Lung microvascular endothelial cell (primary cell): ENCODE results near the gene SYCP3. TPM values are rescaled to one million over a fixed set of nuclear protein-coding genes. Genes with fewer than 3 reads are reported as not detected.
"Not testable (repeated sequence)": the region's sequence is repeated elsewhere in the genome, so short reads cannot be mapped to it uniquely, and the experiment has no call there.

Experiments used
- DNase-seq, 2 donors: peaks; one replicate each; pipeline versions ENCODE4 v3.0.0 to v3.0.0-alpha.2; 2010; ENCODE audit warnings: low read depth in 2 of 2
- total RNA-seq: library from RNA; depleted of rRNA; stranded (reverse); fragments of >200 nt; gene quantifications from 2 replicates; pipeline ENCODE4 v1.2.1, GENCODE V29; 2014

The SYCP3 gene
- total RNA-seq, 1 donor from 2014 or later = under 0.01 TPM

- DNase-seq = no peak
Observed at GRCh38 chr12:101713930-101714329, 25.3 kb downstream of the SYCP3 start.

GRCh38 chr12:101713059-101713682, 26.1 kb downstream of the SYCP3 start:
- DNase-seq = peak in 1 of 2 donors; percentile 48

GRCh38 chr12:101710288-101710687, 29.0 kb downstream of the SYCP3 start:
- DNase-seq = no peak

- DNase-seq = no peak
Observed at GRCh38 chr12:101707131-101707782, 32.0 kb downstream of the SYCP3 start.

GRCh38 chr12:101706403-101706802, 32.9 kb downstream of the SYCP3 start:
- DNase-seq = no peak

GRCh38 chr12:101703487-101703886, 35.8 kb downstream of the SYCP3 start:
- no peak for DNase-seq

GRCh38 chr12:101700299-101700820, 38.9 kb downstream of the SYCP3 start:
- no peak for DNase-seq

- DNase-seq = peak; percentile 19 to 26
Observed at GRCh38 chr12:101698800-101699347, 40.4 kb downstream of the SYCP3 start.

GRCh38 chr12:101697930-101698799, 41.1 kb downstream of the SYCP3 start:
- peak; percentile 15 to 60 for DNase-seq

GRCh38 chr12:101697197-101697929, 41.9 kb downstream of the SYCP3 start, which contains the start of gene CHPT1:
Gene CHPT1, plus strand, starts transcription at chr12:101697640. Its CDS starts 222 bp downstream, at chr12:101697862.
- peak; percentile 50 to 52 for DNase-seq

GRCh38 chr12:101696251-101697196, 42.7 kb downstream of the SYCP3 start:
- peak; percentile 4 for DNase-seq

- no peak for DNase-seq
Observed at GRCh38 chr12:101695706-101696105, 43.6 kb downstream of the SYCP3 start.

- no peak for DNase-seq
Observed at GRCh38 chr12:101694986-101695385, 44.3 kb downstream of the SYCP3 start.

- no peak for DNase-seq
Observed at GRCh38 chr12:101694297-101694848, 44.9 kb downstream of the SYCP3 start.

- no peak for DNase-seq
Observed at GRCh38 chr12:101691503-101692096, 47.7 kb downstream of the SYCP3 start.

- no peak for DNase-seq
Observed at GRCh38 chr12:101690544-101691098, 48.6 kb downstream of the SYCP3 start.

GRCh38 chr12:101686176-101686575, 53.1 kb downstream of the SYCP3 start:
- DNase-seq = no peak

GRCh38 chr12:101685092-101685491, 54.2 kb downstream of the SYCP3 start:
- DNase-seq = no peak

- not testable (repeated sequence) for DNase-seq
Observed at GRCh38 chr12:101681627-101682026, 57.6 kb downstream of the SYCP3 start.
